CD4-positive, alpha-beta T cell (primary cell): Measurements from ENCODE around the gene ATIC. TPM values are rescaled to one million over a fixed set of nuclear protein-coding genes. Genes with fewer than 3 reads are reported as not detected.

Experiments
- ATAC-seq: fragments of 200-7000 bp; cut with Tn5 transposase; one replicate; pipeline ENCODE4 v1.10.0; 2022; ENCODE audit warnings: mild to moderate bottlenecking; ENCODE audit not compliant: poor library complexity
- CTCF ChIA-PET: fragments of 350-600 bp; sonication (Branson Sonifier 250); formaldehyde crosslinking; loops from one replicate; lab custom pipeline; 2021; ENCODE audit warnings: antibody characterized with exemption, inconsistent platforms; lab: Charles Lee
- POLR2A ChIA-PET: fragments of 350-600 bp; sonication (Branson Sonifier 250); formaldehyde crosslinking; loops from one replicate; lab custom pipeline; 2021; ENCODE audit warnings: antibody characterized with exemption, inconsistent platforms; lab: Charles Lee
- DNase-seq, 14 experiments: peaks; one replicate each; pipeline ENCODE4 v3.0.0-alpha.2; 2013 to 2020; ENCODE audit warnings: mixed read lengths in 2 of 14
- H3K27ac ChIP-seq, 2 donors: one replicate each; pipeline versions ENCODE4 v1.5.1 to v1.7.0; 2013; ENCODE audit warnings: low read length in 2 of 2, low read depth in 1 of 2, mild to moderate bottlenecking in 1 of 2
- H3K27me3 ChIP-seq, 2 experiments: 1 replicate in 1 of 2; 2 replicates in 1 of 2; pipeline versions ENCODE4 v1.6.1 to v1.7.0; 2013; ENCODE audit warnings: low read length in 2 of 2, control low read depth in 1 of 2, mild to moderate bottlenecking in 1 of 2, moderate library complexity in 1 of 2; ENCODE audit not compliant: insufficient read depth in 2 of 2, control insufficient read depth in 1 of 2
- H3K36me3 ChIP-seq: one replicate; pipeline ENCODE4 v1.6.1; 2013; ENCODE audit warnings: low read length, control low read depth; ENCODE audit not compliant: insufficient read depth
- H3K4me1 ChIP-seq: one replicate; pipeline ENCODE4 v1.6.1; 2013; ENCODE audit warnings: low read length, control low read depth; ENCODE audit not compliant: insufficient read depth
- H3K4me3 ChIP-seq: one replicate; pipeline ENCODE4 v1.5.1; 2013; ENCODE audit warnings: mild to moderate bottlenecking, low read length, moderate library complexity
- H3K9me3 ChIP-seq, 2 experiments: 1 replicate in 1 of 2; 2 replicates in 1 of 2; pipeline versions ENCODE4 v1.6.1 to v1.7.0; 2013; ENCODE audit warnings: low read length in 2 of 2, mild to moderate bottlenecking in 2 of 2, control low read depth in 1 of 2, moderate library complexity in 1 of 2; ENCODE audit not compliant: control insufficient read depth in 1 of 2, insufficient read depth in 1 of 2
- H3K27ac Mint-ChIP-seq: one replicate; pipeline ENCODE4 v1.8.0; 2020; ENCODE audit warnings: mixed read lengths
- H3K27me3 Mint-ChIP-seq: one replicate; pipeline ENCODE4 v1.8.0; 2021; ENCODE audit warnings: mixed read lengths
- H3K36me3 Mint-ChIP-seq: one replicate; pipeline ENCODE4 v1.8.0; 2021; ENCODE audit warnings: low read depth, mixed read lengths
- H3K4me1 Mint-ChIP-seq: one replicate; pipeline ENCODE4 v1.8.0; 2021; ENCODE audit warnings: low read depth, mixed read lengths
- H3K4me3 Mint-ChIP-seq: one replicate; pipeline ENCODE4 v1.8.0; 2020; ENCODE audit warnings: mild to moderate bottlenecking, mixed read lengths
- H3K9me3 Mint-ChIP-seq: one replicate; pipeline ENCODE4 v1.8.0; 2020; ENCODE audit warnings: mixed read lengths
- CTCF ChIP-seq: fragments of 200-600 bp; IDR thresholded peaks from one replicate; pipeline ENCODE4 v1.8.0; 2022; ENCODE audit warnings: antibody characterized with exemption, mild to moderate bottlenecking
- intact Hi-C, 2 experiments: fragments of 100-400 bp; cut with DNase I in 1 of 2; cut with micrococcal nuclease in 1 of 2; formaldehyde crosslinking; loops; one replicate each; pipeline versions ENCODE4 v1.15.1 to v1.9.0; 2023 to 2025; cut with DNase I, micrococcal nuclease
- total RNA-seq, 174 experiments: library from RNA in 2 of 174; stranded (reverse) in 2 of 174; gene quantifications; one replicate each; pipeline ENCODE4 v1.2.3 and lab custom pipeline; 2021 to 2026

Gene ATIC
- total RNA-seq, 2 experiments from 2014 or later = 40.5 to 43.3 TPM

DNA sequence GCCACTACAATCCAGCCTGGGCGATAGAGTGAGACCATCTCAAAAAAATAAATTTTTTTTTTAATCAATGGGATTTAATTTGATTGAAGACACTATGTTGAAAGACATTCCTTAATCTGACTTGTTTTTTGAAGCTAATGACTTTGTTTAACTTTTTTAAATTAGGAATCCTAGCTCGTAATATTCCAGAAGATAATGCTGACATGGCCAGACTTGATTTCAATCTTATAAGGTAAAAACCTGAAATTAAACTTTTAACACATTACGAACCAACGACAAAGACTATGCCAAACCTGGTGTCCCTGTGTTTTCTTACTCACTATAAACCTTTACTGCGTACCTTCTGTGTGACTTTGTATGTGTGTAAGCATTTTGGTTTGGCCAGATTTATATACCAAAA lies 7.6 kb downstream of the ATIC start:
- CTCF ChIA-PET = interaction anchor here (1.3 kb wide), 1 partner anchor 12 kb away, joined by 3 read pairs; no protein-coding TSS in a partner anchor
- intact Hi-C loops = loop anchor here in 1 of 2 experiments (5.0 kb wide), 1 partner anchor 693 kb away; the partner anchor contains the start of gene MREG

GRCh38 chr2:215320102-215320501 lies 8.2 kb downstream of the ATIC start:
- Histone ChIP-seq H3K9me3 (no peaks in the 10 kb centered on the region), H3K27me3 (no peaks in the 10 kb centered on the region), H3K4me3 (no peak overlapping the region), H3K4me1 (peaks cover 5% of the 10 kb centered on the region), H3K36me3 (peaks cover 57% of the 10 kb centered on the region), H3K27ac (no peak overlapping the region)
- no peak for TF ChIP-seq CTCF
- ChIA-PET CTCF (no interaction called here), POLR2A (no interaction called here)
- H3K27ac Mint-ChIP-seq = no peak overlapping the region
- H3K9me3 Mint-ChIP-seq = no peaks in the 10 kb centered on the region
- H3K27me3 Mint-ChIP-seq = no peaks in the 10 kb centered on the region
- DNase-seq (no peak), ATAC-seq (no peak)
- H3K36me3 Mint-ChIP-seq = peaks cover 92% of the 10 kb centered on the region
- peaks cover 38% of the 10 kb centered on the region for H3K4me1 Mint-ChIP-seq
- no peak overlapping the region for H3K4me3 Mint-ChIP-seq
- intact Hi-C loops = no loop called here

More for the DNA sequence above, 7.6 kb downstream of the ATIC start:
- Mint-ChIP-seq H3K27ac (no peak overlapping the region), H3K9me3 (no peaks in the 10 kb centered on the region), H3K27me3 (no peaks in the 10 kb centered on the region), H3K4me1 (peaks cover 44% of the 10 kb centered on the region), H3K36me3 (peaks cover 92% of the 10 kb centered on the region), H3K4me3 (no peak overlapping the region)
- no peaks in the 10 kb centered on the region for H3K9me3 ChIP-seq
- POLR2A ChIA-PET = interaction anchor here (1.0 kb wide), 1 partner anchor 11 kb away, joined by 3 read pairs; no protein-coding TSS in a partner anchor
- H3K4me1 ChIP-seq = peaks cover 5% of the 10 kb centered on the region
- no peaks in the 10 kb centered on the region for H3K27me3 ChIP-seq
- H3K4me3 ChIP-seq = no peak overlapping the region
- TF ChIP-seq CTCF = no peak
- ATAC-seq (no peak), DNase-seq (no peak)
- H3K27ac ChIP-seq = no peak overlapping the region
- H3K36me3 ChIP-seq = peaks cover 51% of the 10 kb centered on the region

GRCh38 chr2:215320679-215321078 lies 8.8 kb downstream of the ATIC start:
- peaks cover 55% of the 10 kb centered on the region for H3K36me3 ChIP-seq
- ChIA-PET POLR2A (interaction anchor here (0.6 to 1.2 kb wide), 2 partner anchors 9 to 37 kb away, joined by 3 read pairs; partner anchors contain the start of gene ATIC), CTCF (no interaction called here)
- no peaks in the 10 kb centered on the region for H3K27me3 Mint-ChIP-seq
- ATAC-seq (no peak), DNase-seq (no peak)
- peaks cover 1% of the 10 kb centered on the region for H3K4me1 ChIP-seq
- H3K27ac ChIP-seq = no peak overlapping the region
- H3K27me3 ChIP-seq = no peaks in the 10 kb centered on the region
- peaks cover 36% of the 10 kb centered on the region for H3K4me1 Mint-ChIP-seq
- H3K27ac Mint-ChIP-seq = no peak overlapping the region
- H3K4me3 ChIP-seq = no peak overlapping the region
- H3K9me3 Mint-ChIP-seq = no peaks in the 10 kb centered on the region
- intact Hi-C loops = no loop called here
- H3K4me3 Mint-ChIP-seq = no peak overlapping the region
- H3K36me3 Mint-ChIP-seq = peaks cover 91% of the 10 kb centered on the region
- TF ChIP-seq CTCF = no peak
- no peaks in the 10 kb centered on the region for H3K9me3 ChIP-seq
